ENCODE results near the gene NFYC.

DNA sequence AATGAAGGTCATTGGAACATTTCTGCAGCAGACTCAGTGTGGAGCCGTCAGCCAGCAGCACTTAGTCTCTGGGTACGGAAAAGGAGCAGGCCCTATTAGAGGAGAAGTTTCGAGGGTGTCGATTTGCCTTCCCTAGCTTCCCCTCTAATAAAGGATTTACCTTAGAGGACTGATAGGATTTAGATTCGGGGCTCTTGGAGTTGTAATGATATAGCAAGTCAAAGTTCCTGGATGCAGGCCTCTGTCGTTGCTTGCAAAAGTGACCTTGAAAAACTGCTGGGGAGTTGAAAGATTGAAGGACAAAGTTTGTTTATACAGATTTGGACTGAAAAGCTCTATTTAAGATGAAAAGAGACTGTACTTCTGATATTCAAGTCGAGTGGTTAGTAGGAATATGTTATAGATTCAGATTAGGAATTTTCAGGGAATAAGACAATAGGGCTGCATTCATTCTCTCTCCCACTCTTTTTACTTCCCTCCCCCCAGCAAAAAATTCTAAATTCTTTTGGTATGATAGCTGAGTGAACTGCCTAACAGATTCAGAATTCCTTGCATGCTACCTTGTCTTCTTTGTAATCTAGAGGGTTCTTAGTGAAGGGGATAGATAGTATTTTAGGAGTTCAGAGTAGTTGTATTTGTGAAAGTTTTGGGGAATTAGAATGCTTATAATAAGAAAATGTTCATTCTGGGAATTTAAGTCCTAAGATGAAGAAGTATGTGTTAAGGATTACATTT, 19.2 kb downstream of the NFYC start:
- TF ChIP-seq, protein P1, sequence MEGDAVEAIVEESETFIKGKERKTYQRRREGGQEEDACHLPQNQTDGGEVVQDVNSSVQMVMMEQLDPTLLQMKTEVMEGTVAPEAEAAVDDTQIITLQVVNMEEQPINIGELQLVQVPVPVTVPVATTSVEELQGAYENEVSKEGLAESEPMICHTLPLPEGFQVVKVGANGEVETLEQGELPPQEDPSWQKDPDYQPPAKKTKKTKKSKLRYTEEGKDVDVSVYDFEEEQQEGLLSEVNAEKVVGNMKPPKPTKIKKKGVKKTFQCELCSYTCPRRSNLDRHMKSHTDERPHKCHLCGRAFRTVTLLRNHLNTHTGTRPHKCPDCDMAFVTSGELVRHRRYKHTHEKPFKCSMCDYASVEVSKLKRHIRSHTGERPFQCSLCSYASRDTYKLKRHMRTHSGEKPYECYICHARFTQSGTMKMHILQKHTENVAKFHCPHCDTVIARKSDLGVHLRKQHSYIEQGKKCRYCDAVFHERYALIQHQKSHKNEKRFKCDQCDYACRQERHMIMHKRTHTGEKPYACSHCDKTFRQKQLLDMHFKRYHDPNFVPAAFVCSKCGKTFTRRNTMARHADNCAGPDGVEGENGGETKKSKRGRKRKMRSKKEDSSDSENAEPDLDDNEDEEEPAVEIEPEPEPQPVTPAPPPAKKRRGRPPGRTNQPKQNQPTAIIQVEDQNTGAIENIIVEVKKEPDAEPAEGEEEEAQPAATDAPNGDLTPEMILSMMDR (IDR thresholded peaks at IDR 0.05), result no peak
- TF ChIP-seq POLR2AphosphoS5 (IDR thresholded peaks at IDR 0.05) (no peak), EP300 (IDR thresholded peaks at IDR 0.05) (no peak)
